GM12878 (cell line): ENCODE measurements around the gene RTCB. TPM values are rescaled to one million over a fixed set of nuclear protein-coding genes. Genes with fewer than 3 reads are reported as not detected.

Experiments used
- ATAC-seq: fragments of 200-7000 bp; cut with Tn5 transposase; 3 replicates; pipeline ENCODE4 v1.9.1; 2020; ENCODE audit warnings: mild to moderate bottlenecking, moderate library complexity
- BruUV-seq: library from RNA; stranded (reverse); fragments of 400-500 nt; replicated peaks from 2 replicates; lab custom pipeline; 2021; lab: Mats Ljungman, UMichigan
- CTCF ChIA-PET: fragments of 300-600 bp; sonication (Branson Sonifier 250); formaldehyde crosslinking; extraction: SDS; loops from one replicate; lab custom pipeline; 2021; ENCODE audit warnings: inconsistent platforms; lab: Yijun Ruan, JAX
- POLR2A ChIA-PET: fragments of 350-600 bp; formaldehyde crosslinking; extraction: SDS; loops from one replicate; lab custom pipeline; 2021; ENCODE audit warnings: inconsistent platforms; lab: Charles Lee
- RAD21 ChIA-PET: fragments of 300-600 bp; sonication (Branson Sonifier 250); formaldehyde crosslinking; loops from one replicate; lab custom pipeline; 2023; ENCODE audit warnings: antibody characterized with exemption; ENCODE audit not compliant: unreplicated experiment; lab: Charles Lee
- SMC1A ChIA-PET: fragments of 300-600 bp; sonication (Branson Sonifier 250); formaldehyde crosslinking; loops from one replicate; lab custom pipeline; 2023; ENCODE audit not compliant: unreplicated experiment, uncharacterized antibody; lab: Charles Lee
- DNase-seq: peaks from one replicate; pipeline ENCODE4 v3.0.0-alpha.2; 2011; ENCODE audit warnings: low read depth, low spot score
- FAIRE-seq: peaks from 3 replicates; lab custom pipeline; 2011; peaks lifted over from hg19 to GRCh38; lab: Jason Lieb, UNC
- H2AFZ ChIP-seq: 2 replicates; pipeline ENCODE4 v1.6.0; 2011; ENCODE audit warnings: low read depth, low read length, control low read depth; ENCODE audit not compliant: control insufficient read depth
- H3K27ac ChIP-seq: 2 replicates; pipeline ENCODE4 v1.5.1; 2011; ENCODE audit warnings: control low read depth; ENCODE audit not compliant: control insufficient read depth, insufficient read depth
- H3K27me3 ChIP-seq, 2 experiments: replicated peaks in 1 of 2; 2 replicates each; pipeline versions ENCODE4 v1.6.0 to v1.6.1; 2011; ENCODE audit warnings: low read length in 1 of 2; ENCODE audit not compliant: control insufficient read depth in 2 of 2, insufficient read depth in 2 of 2
- H3K36me3 ChIP-seq, 2 experiments: 2 replicates each; pipeline ENCODE4 v1.5.1; 2011; ENCODE audit warnings: low read length in 1 of 2; ENCODE audit not compliant: control insufficient read depth in 2 of 2, insufficient read depth in 2 of 2
- H3K4me1 ChIP-seq: 2 replicates; pipeline ENCODE4 v1.6.1; 2011; ENCODE audit warnings: mild to moderate bottlenecking, low read length, moderate library complexity, mixed read lengths; ENCODE audit not compliant: control insufficient read depth, insufficient read depth
- H3K4me2 ChIP-seq: 2 replicates; pipeline ENCODE4 v1.6.0; 2011; ENCODE audit warnings: control low read depth; ENCODE audit not compliant: control insufficient read depth, insufficient read depth
- H3K4me3 ChIP-seq: fragments of 200-600 bp; sonication (generic); 2 replicates; pipeline ENCODE4 v1.5.1; 2016
- H3K79me2 ChIP-seq: 2 replicates; pipeline ENCODE4 v1.6.0; 2011; ENCODE audit warnings: low read length; ENCODE audit not compliant: control insufficient read depth, insufficient read depth
- H3K9ac ChIP-seq: 2 replicates; pipeline ENCODE4 v1.8.0; 2011; ENCODE audit warnings: low read length, control low read depth, mixed read lengths; ENCODE audit not compliant: control insufficient read depth, insufficient read depth
- H3K9me3 ChIP-seq: replicated peaks from 3 replicates; pipeline ENCODE4 v1.5.1; 2011; ENCODE audit warnings: mild to moderate bottlenecking, low read length; ENCODE audit not compliant: control insufficient read depth, insufficient read depth
- H4K20me1 ChIP-seq: 2 replicates; pipeline ENCODE4 v1.6.0; 2011; ENCODE audit not compliant: control insufficient read depth, insufficient read depth
- CHD2 ChIP-seq: IDR thresholded peaks from 2 replicates; pipeline ENCODE4 v1.6.1; 2011; ENCODE audit warnings: low read depth, low read length, improper control_type of control experiment, borderline replicate concordance
- EED ChIP-seq: sonication (generic); IDR thresholded peaks from 2 replicates; pipeline ENCODE4 v1.6.1; 2016; ENCODE audit warnings: antibody characterized with exemption, low read depth
- FOXK2 ChIP-seq: fragments of 450-650 bp; IDR thresholded peaks from 2 replicates; pipeline ENCODE4 v1.6.1; 2017; ENCODE audit warnings: mild to moderate bottlenecking, moderate library complexity
- REST ChIP-seq: IDR thresholded peaks from 2 replicates; pipeline ENCODE4 v1.6.1; 2012; ENCODE audit warnings: mild to moderate bottlenecking, low read depth, low read length
- ZNF24 ChIP-seq: fragments of 450-650 bp; IDR thresholded peaks from 2 replicates; pipeline ENCODE4 v1.6.1; 2017; ENCODE audit warnings: antibody characterized with exemption, mild to moderate bottlenecking
- WGBS: methylation state at CpG from one replicate; pipeline ENCODE4 v1.1.6; 2016; ENCODE audit warnings: low lambda C conversion rate; ENCODE audit not compliant: insufficient replicate concordance, insufficient coverage; ENCODE audit errors: missing lambda C conversion rate; 5-methylcytosine and 5-hydroxymethylcytosine counted together
- in situ Hi-C: fragments of 300-500 bp; cut with MboI; formaldehyde crosslinking; loops from 9 replicates; pipeline ENCODE4 v1.14.3; 2018; ENCODE audit warnings: mixed read lengths
- intact Hi-C: fragments of 100-400 bp; cut with micrococcal nuclease; formaldehyde crosslinking; loops from one replicate; pipeline ENCODE4 v1.14.2; 2022; ENCODE audit not compliant: unreplicated experiment
- polyA plus RNA-seq, 11 experiments: library from polyadenylated mRNA; depleted of rRNA in 4 of 11; unstranded in 6 of 11; stranded (reverse) in 5 of 11; fragments of >200 nt; fragmentation: Nextera tagmentation in 4 of 11; fragmentation: Illumina TruSeq in 1 of 11; extraction: Ambion mirVana in 4 of 11; extraction: Trizol in 1 of 11; gene quantifications; 1 replicate in 1 of 11; 2 replicates in 10 of 11; pipeline versions ENCODE4 v1.2.1 to v1.2.3, GENCODE V29; 2011 to 2016; ENCODE audit warnings: inconsistent platforms in 2 of 11, missing spikeins in 2 of 11, low read depth in 1 of 11
- small RNA-seq: library from RNA; depleted of rRNA; stranded (forward); fragments of <200 nt; gene quantifications from one replicate; pipeline ENCODE3, GENCODE V24; 2014
- total RNA-seq, 4 experiments: library from RNA; depleted of rRNA in 3 of 4; stranded (reverse); fragments of >200 nt in 3 of 4; fragmentation: Illumina TruSeq in 1 of 4; extraction: Trizol in 1 of 4; gene quantifications; 2 replicates each; pipeline versions ENCODE4 v1.2.1 to v1.2.3, GENCODE V29; 2013 to 2021

The RTCB gene
- total and polyA plus RNA-seq, 10 of the 15 experiments (the other 5 are each of a cell fraction or from before 2014, with no cell fraction given), result 88.4 to 203 (median 106) TPM

- H3K27me3 ChIP-seq, result no peaks in the 10 kb centered on the region; a peak in 2 of 4 replicates
- no peaks in the 10 kb centered on the region for H4K20me1 ChIP-seq
- H3K27ac ChIP-seq, result no peak overlapping the region
- H3K4me2 ChIP-seq, result no peak overlapping the region
- FAIRE-seq (no peak), DNase-seq (no peak)
- H3K9ac ChIP-seq, result no peak overlapping the region
- H3K36me3 ChIP-seq, result no peaks in the 10 kb centered on the region
- no peaks in the 10 kb centered on the region for H3K79me2 ChIP-seq
- H3K9me3 ChIP-seq, result no peaks in the 10 kb centered on the region
- H3K4me3 ChIP-seq, result no peak overlapping the region
- TF ChIP-seq EED, result no peak
- TF ChIP-seq CHD2, result no peak
- TF ChIP-seq FOXK2, result no peak
- TF ChIP-seq ZNF24, result no peak
- no peak for TF ChIP-seq REST
- TF ChIP-seq, all 136 proteins: peak for 0
- BruUV-seq, result no TSS peak
- intact Hi-C loops (no loop called here), in situ Hi-C loops (no loop called here)
- WGBS, result 73% methylated on average over 10 of the region's 10 CpGs
- POLR2A ChIA-PET, result no interaction called here
- CTCF ChIA-PET, result no interaction called here
- no peak for ATAC-seq
- no peaks in the 10 kb centered on the region for H3K4me1 ChIP-seq
- H2AFZ ChIP-seq, result no peak overlapping the region
- RAD21 ChIA-PET, result no interaction called here
- SMC1A ChIA-PET, result no interaction called here
These were observed 73.3 kb downstream of the RTCB start for GRCh38 chr22:32338757-32339156.

Small RNA genes lying within 50 kb of the gene (small RNA-seq; reads per million reads assigned to genes)
- gene AL021937.2 (not detected), gene IGLVIVOR22-2 (not detected), gene RF02171 (not detected), gene RF02172 (not detected)

Other genes starting within 250 kb of the RTCB start
- gene RFPL2, start 207.2 kb downstream of the RTCB start, total RNA-seq (2014; rRNA removed), result not detected in 2 replicates
- not detected in 2 replicates for gene RFPL2, start 207.2 kb downstream of the RTCB start, total RNA-seq (2014; rRNA removed; fragmentation: Illumina TruSeq; extraction: Trizol)
- not detected in 2 replicates for gene RFPL2, start 207.2 kb downstream of the RTCB start, total RNA-seq (2021)
- gene RFPL2, start 207.2 kb downstream of the RTCB start, polyA plus RNA-seq (2011; rRNA removed), result not detected in 2 replicates
- not detected in 2 replicates for gene RFPL2, start 207.2 kb downstream of the RTCB start, polyA plus RNA-seq (2014; fragmentation: Illumina TruSeq; extraction: Trizol)
- gene RFPL2, start 207.2 kb downstream of the RTCB start, polyA plus RNA-seq (2014; fragmentation: Nextera tagmentation; extraction: Ambion mirVana), result not detected
- gene RFPL2, start 207.2 kb downstream of the RTCB start, polyA plus RNA-seq (2014; rRNA removed), result not detected in 2 replicates
- gene RFPL2, start 207.2 kb downstream of the RTCB start, polyA plus RNA-seq (2016; fragmentation: Nextera tagmentation; extraction: Ambion mirVana), result not detected
- gene SLC5A4, start 156.9 kb downstream of the RTCB start, total RNA-seq (2014; rRNA removed), result not detected in 2 replicates
- not detected in 2 replicates for gene SLC5A4, start 156.9 kb downstream of the RTCB start, total RNA-seq (2014; rRNA removed; fragmentation: Illumina TruSeq; extraction: Trizol)
- not detected in 2 replicates for gene SLC5A4, start 156.9 kb downstream of the RTCB start, total RNA-seq (2021)
- not detected in 2 replicates for gene SLC5A4, start 156.9 kb downstream of the RTCB start, polyA plus RNA-seq (2011; rRNA removed)
- gene SLC5A4, start 156.9 kb downstream of the RTCB start, polyA plus RNA-seq (2014; fragmentation: Illumina TruSeq; extraction: Trizol), result not detected in 2 replicates
- not detected for gene SLC5A4, start 156.9 kb downstream of the RTCB start, polyA plus RNA-seq (2014; fragmentation: Nextera tagmentation; extraction: Ambion mirVana)
- gene SLC5A4, start 156.9 kb downstream of the RTCB start, polyA plus RNA-seq (2014; rRNA removed), result not detected in 2 replicates
- not detected for gene SLC5A4, start 156.9 kb downstream of the RTCB start, polyA plus RNA-seq (2016; fragmentation: Nextera tagmentation; extraction: Ambion mirVana)
- gene RFPL3, start 54.4 kb downstream of the RTCB start, total RNA-seq (2014; rRNA removed), result not detected in 2 replicates
- gene RFPL3, start 54.4 kb downstream of the RTCB start, total RNA-seq (2014; rRNA removed; fragmentation: Illumina TruSeq; extraction: Trizol), result not detected in 2 replicates
- gene RFPL3, start 54.4 kb downstream of the RTCB start, total RNA-seq (2021), result not detected in 2 replicates
- not detected in 2 replicates for gene RFPL3, start 54.4 kb downstream of the RTCB start, polyA plus RNA-seq (2011; rRNA removed)
- not detected in 2 replicates for gene RFPL3, start 54.4 kb downstream of the RTCB start, polyA plus RNA-seq (2014; fragmentation: Illumina TruSeq; extraction: Trizol)
- not detected for gene RFPL3, start 54.4 kb downstream of the RTCB start, polyA plus RNA-seq (2014; fragmentation: Nextera tagmentation; extraction: Ambion mirVana)
- not detected in 2 replicates for gene RFPL3, start 54.4 kb downstream of the RTCB start, polyA plus RNA-seq (2014; rRNA removed)
- not detected for gene RFPL3, start 54.4 kb downstream of the RTCB start, polyA plus RNA-seq (2016; fragmentation: Nextera tagmentation; extraction: Ambion mirVana)
- gene BPIFC, start 52.2 kb upstream of the RTCB start, total RNA-seq (2014; rRNA removed), result 0.11 TPM in 1 of 2 replicates, not detected in the other
- gene BPIFC, start 52.2 kb upstream of the RTCB start, total RNA-seq (2014; rRNA removed; fragmentation: Illumina TruSeq; extraction: Trizol), result not detected in 2 replicates
- not detected in 2 replicates for gene BPIFC, start 52.2 kb upstream of the RTCB start, total RNA-seq (2021)
- 0.04 TPM in 1 of 2 replicates, not detected in the other for gene BPIFC, start 52.2 kb upstream of the RTCB start, polyA plus RNA-seq (2011; rRNA removed)
- not detected in 2 replicates for gene BPIFC, start 52.2 kb upstream of the RTCB start, polyA plus RNA-seq (2014; fragmentation: Illumina TruSeq; extraction: Trizol)
- gene BPIFC, start 52.2 kb upstream of the RTCB start, polyA plus RNA-seq (2014; fragmentation: Nextera tagmentation; extraction: Ambion mirVana), result under 1 TPM in 1 of 2 experiments, not detected in 1; 0.35 TPM
- not detected in 2 replicates for gene BPIFC, start 52.2 kb upstream of the RTCB start, polyA plus RNA-seq (2014; rRNA removed)
- not detected for gene BPIFC, start 52.2 kb upstream of the RTCB start, polyA plus RNA-seq (2016; fragmentation: Nextera tagmentation; extraction: Ambion mirVana)
- 108 and 129 TPM in 2 replicates for gene FBXO7, start 62.6 kb upstream of the RTCB start, total RNA-seq (2014; rRNA removed)
- 105 and 112 TPM in 2 replicates for gene FBXO7, start 62.6 kb upstream of the RTCB start, total RNA-seq (2014; rRNA removed; fragmentation: Illumina TruSeq; extraction: Trizol)
- 86.3 and 90.5 TPM in 2 replicates for gene FBXO7, start 62.6 kb upstream of the RTCB start, total RNA-seq (2021)
- 184 and 192 TPM in 2 replicates for gene FBXO7, start 62.6 kb upstream of the RTCB start, polyA plus RNA-seq (2011; rRNA removed)
- 144 and 172 TPM in 2 replicates for gene FBXO7, start 62.6 kb upstream of the RTCB start, polyA plus RNA-seq (2014; fragmentation: Illumina TruSeq; extraction: Trizol)
- 10 to 100 TPM; 37.3 to 48.4 TPM for gene FBXO7, start 62.6 kb upstream of the RTCB start, polyA plus RNA-seq (2014; fragmentation: Nextera tagmentation; extraction: Ambion mirVana)
- 97.2 and 105 TPM in 2 replicates for gene FBXO7, start 62.6 kb upstream of the RTCB start, polyA plus RNA-seq (2014; rRNA removed)
- 100 to 1,000 TPM; 120 to 129 TPM for gene FBXO7, start 62.6 kb upstream of the RTCB start, polyA plus RNA-seq (2016; fragmentation: Nextera tagmentation; extraction: Ambion mirVana)